Measurements from ENCODE around the gene WDR43. TPM values are rescaled to one million over a fixed set of nuclear protein-coding genes. Genes with fewer than 3 reads are reported as not detected.

WDR43 gene
- total RNA-seq, 4 donors from 2014 or later = 25.3 to 43.7 (median 30.4) TPM

GRCh38 chr2:28902584-28902983 is 8.1 kb downstream of the WDR43 start:
- 95 to 97% methylated on average over 3 of the region's 3 CpGs for WGBS, 2 donors
- Histone ChIP-seq H3K4me3 (replicated peaks in 1 of 3) (no peak overlapping the region), H3K27ac (no peak overlapping the region), H3K9me3 (no peaks in the 10 kb centered on the region), H3K27me3 (no peaks in the 10 kb centered on the region), H3K4me1 (peaks cover 13 to 20% of the 10 kb centered on the region in 2 donors), H3K36me3 (peaks cover 11 to 21% of the 10 kb centered on the region in 2 donors)
- intact Hi-C loops (cut with DNase I) = no loop called here
- no peak for DNase-seq
- TF ChIP-seq CTCF (IDR thresholded peaks at IDR 0.05) (no peak), POLR2A (IDR thresholded peaks at IDR 0.05) (no peak)

GRCh38 chr2:28904295-28904694 is 9.8 kb downstream of the WDR43 start:
- no peaks in the 10 kb centered on the region for H3K27me3 ChIP-seq
- no peak overlapping the region for H3K4me3 ChIP-seq (replicated peaks in 1 of 3)
- H3K9me3 ChIP-seq = no peaks in the 10 kb centered on the region
- WGBS, 2 donors = 85 to 90% methylated on average over 2 of the region's 2 CpGs
- H3K36me3 ChIP-seq = peaks cover 21 to 34% of the 10 kb centered on the region in 2 donors
- TF ChIP-seq CTCF (IDR thresholded peaks at IDR 0.05) = no peak
- TF ChIP-seq POLR2A (IDR thresholded peaks at IDR 0.05) = no peak
- DNase-seq = no peak
- H3K27ac ChIP-seq = no peak overlapping the region
- intact Hi-C loops (cut with DNase I) = no loop called here
- peaks cover 0 to 3% of the 10 kb centered on the region in 2 donors for H3K4me1 ChIP-seq

GRCh38 chr2:28904802-28905457 is 10.5 kb downstream of the WDR43 start:
- Histone ChIP-seq H3K36me3 (peaks cover 25 to 40% of the 10 kb centered on the region in 2 donors), H3K4me3 (replicated peaks in 1 of 3) (no peak overlapping the region), H3K27ac (no peak overlapping the region), H3K27me3 (no peaks in the 10 kb centered on the region), H3K9me3 (no peaks in the 10 kb centered on the region), H3K4me1 (no peaks in the 10 kb centered on the region)
- TF ChIP-seq POLR2A (IDR thresholded peaks at IDR 0.05) (no peak), CTCF (IDR thresholded peaks at IDR 0.05) (no peak)
- no peak for DNase-seq
- intact Hi-C loops (cut with DNase I) = no loop called here
- 50 to 93% methylated on average over 2 of the region's 2 CpGs for WGBS, 2 donors

- Histone ChIP-seq H3K4me1 (no peaks in the 10 kb centered on the region), H3K4me3 (replicated peaks in 1 of 3) (no peak overlapping the region), H3K27me3 (no peaks in the 10 kb centered on the region), H3K36me3 (peaks cover 25 to 44% of the 10 kb centered on the region in 2 donors), H3K9me3 (no peaks in the 10 kb centered on the region), H3K27ac (no peak overlapping the region)
- intact Hi-C loops (cut with DNase I) = no loop called here
- TF ChIP-seq POLR2A (IDR thresholded peaks at IDR 0.05) (no peak), CTCF (IDR thresholded peaks at IDR 0.05) (no peak)
- no peak for DNase-seq
- WGBS, 2 donors = 95 to 100% methylated on average over 3 of the region's 3 CpGs
Observed at GRCh38 chr2:28905533-28905932, 11.1 kb downstream of the WDR43 start.

GRCh38 chr2:28906376-28906775 is 11.9 kb downstream of the WDR43 start:
- H3K27ac ChIP-seq = no peak overlapping the region
- no peaks in the 10 kb centered on the region for H3K4me1 ChIP-seq
- H3K36me3 ChIP-seq = peaks cover 27 to 44% of the 10 kb centered on the region in 2 donors
- intact Hi-C loops (cut with DNase I) = no loop called here
- TF ChIP-seq POLR2A (IDR thresholded peaks at IDR 0.05) (no peak), CTCF (IDR thresholded peaks at IDR 0.05) (no peak)
- no peak overlapping the region for H3K4me3 ChIP-seq (replicated peaks in 1 of 3)
- no peaks in the 10 kb centered on the region for H3K27me3 ChIP-seq
- DNase-seq = no peak
- WGBS, 2 donors = 96% methylated on average over 4 of the region's 4 CpGs
- no peaks in the 10 kb centered on the region for H3K9me3 ChIP-seq

All from thyroid gland (tissue), 4 donors.